AG09309 (cell line): Measurements from ENCODE around the gene UBE2D2.

Experiments used
- DNase-seq: peaks from one replicate; pipeline ENCODE4 v3.0.0-alpha.2; 2010; ENCODE audit warnings: low read depth
- H3K4me3 ChIP-seq: 2 replicates; pipeline ENCODE4 v1.5.1; 2011; ENCODE audit warnings: mild to moderate bottlenecking, low read depth, low read length, moderate library complexity; ENCODE audit not compliant: control insufficient read depth
- TF ChIP-seq, protein P1 (sequence below): IDR thresholded peaks from 2 replicates; pipeline ENCODE4 v1.5.1; 2011; ENCODE audit warnings: mild to moderate bottlenecking, low read depth, low read length, inconsistent platforms; ENCODE audit not compliant: insufficient read depth, control insufficient read depth; ENCODE audit errors: missing control alignments

The UBE2D2 gene

DNA sequence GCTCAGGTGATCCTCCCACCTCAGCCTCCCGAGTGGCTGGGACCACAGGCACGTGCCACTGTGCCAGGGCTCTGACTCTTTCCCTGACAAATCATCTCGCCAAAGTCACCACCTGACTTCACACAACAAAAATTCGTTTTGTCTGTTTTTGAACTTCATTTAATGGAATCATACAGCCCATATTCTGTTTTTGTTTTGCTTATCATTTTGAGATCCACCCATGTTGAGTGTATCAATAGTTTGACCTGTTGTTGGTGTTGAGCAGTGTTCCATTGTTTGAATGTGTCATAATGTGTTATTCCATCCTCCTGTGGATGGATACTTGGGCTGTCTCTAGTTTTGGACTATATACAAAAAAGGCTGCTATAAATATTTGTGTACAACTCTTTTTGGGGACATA, 6.9 kb upstream of the UBE2D2 start:
- DNase-seq = no peak
- TF ChIP-seq, protein P1, sequence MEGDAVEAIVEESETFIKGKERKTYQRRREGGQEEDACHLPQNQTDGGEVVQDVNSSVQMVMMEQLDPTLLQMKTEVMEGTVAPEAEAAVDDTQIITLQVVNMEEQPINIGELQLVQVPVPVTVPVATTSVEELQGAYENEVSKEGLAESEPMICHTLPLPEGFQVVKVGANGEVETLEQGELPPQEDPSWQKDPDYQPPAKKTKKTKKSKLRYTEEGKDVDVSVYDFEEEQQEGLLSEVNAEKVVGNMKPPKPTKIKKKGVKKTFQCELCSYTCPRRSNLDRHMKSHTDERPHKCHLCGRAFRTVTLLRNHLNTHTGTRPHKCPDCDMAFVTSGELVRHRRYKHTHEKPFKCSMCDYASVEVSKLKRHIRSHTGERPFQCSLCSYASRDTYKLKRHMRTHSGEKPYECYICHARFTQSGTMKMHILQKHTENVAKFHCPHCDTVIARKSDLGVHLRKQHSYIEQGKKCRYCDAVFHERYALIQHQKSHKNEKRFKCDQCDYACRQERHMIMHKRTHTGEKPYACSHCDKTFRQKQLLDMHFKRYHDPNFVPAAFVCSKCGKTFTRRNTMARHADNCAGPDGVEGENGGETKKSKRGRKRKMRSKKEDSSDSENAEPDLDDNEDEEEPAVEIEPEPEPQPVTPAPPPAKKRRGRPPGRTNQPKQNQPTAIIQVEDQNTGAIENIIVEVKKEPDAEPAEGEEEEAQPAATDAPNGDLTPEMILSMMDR = no peak
- no peak overlapping the region for H3K4me3 ChIP-seq

DNA sequence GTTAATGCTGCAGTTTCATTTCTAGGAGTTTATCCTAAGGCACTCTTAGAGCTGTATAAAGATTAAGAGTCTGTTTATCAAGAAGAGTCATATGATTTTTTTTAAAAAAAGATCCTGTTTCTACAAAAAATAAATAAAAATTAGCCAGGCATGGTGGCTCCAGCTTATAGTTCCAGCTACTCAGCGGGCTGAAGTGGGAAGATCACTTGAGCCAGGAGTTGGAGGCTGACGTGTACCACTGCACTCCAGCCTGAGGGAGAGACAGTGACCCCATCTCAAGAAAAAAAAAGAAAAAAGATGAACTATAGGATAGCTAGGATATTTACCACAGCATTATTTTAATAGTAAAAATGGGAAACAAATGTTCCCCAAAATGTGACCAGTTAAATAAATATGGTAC, 3.3 kb upstream of the UBE2D2 start:
- H3K4me3 ChIP-seq = no peak overlapping the region
- TF ChIP-seq, protein P1 = no peak

DNA sequence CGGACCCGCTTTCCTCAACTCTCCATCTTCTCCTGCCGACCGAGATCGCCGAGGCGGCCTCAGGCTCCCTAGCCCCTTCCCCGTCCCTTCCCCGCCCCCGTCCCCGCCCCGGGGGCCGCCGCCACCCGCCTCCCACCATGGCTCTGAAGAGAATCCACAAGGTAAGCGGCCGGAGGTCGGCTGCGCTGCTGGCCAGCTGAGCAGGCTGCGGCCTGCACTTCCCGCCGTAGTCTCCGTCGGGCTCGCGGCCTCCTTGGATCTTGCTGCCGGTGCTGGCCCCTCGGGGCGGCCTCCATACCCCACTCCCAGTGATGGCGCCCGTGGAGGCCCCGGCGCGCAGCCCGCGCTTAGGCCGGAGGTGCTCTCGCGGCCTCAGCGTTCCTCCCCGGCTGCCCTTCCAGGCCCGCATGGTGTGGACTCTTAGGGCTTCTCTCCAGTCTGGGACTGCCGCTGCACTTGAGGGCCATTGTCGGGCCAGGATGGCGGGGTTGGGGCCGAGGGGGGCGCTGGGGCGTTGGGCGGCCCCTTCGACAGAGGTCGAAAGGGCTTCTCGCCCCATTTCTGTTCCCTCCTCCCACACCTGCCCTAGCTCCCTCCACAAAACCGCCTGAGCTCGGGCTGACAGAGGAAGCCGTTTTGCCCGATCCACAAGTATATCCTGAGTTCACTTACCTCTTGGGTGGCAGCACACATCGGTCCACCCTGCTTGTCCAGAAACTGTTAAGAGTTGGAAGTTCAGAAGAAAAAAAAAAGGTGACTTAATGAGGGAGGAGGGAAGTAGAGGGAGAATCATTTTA, 714 bp downstream of the UBE2D2 start:
- peak overlapping the region; percentile 93 for H3K4me3 ChIP-seq
- no peak for DNase-seq
- TF ChIP-seq, protein P1 = no peak

More for the DNA sequence above, 3.3 kb upstream of the UBE2D2 start:
- DNase-seq = no peak

DNA sequence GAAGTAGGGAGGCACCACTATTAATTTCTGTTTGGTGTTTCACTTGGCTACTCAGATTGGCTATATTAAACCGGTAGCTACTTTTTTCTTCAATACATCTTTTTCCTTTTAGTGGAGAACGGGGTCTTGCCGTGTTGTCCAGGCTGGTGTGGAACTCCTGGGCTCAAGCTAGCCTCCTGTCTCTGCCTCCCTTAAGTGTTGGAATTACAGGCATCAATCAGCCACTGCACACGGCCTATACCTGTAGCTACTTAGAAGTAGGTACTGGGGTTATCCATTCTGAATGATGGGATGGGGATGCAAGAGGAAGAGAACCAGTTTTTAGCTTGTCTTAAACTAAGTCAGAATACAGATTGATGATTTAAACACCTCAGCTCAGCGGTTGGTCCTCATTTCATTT, 1.7 kb downstream of the UBE2D2 start:
- no peak for DNase-seq
- H3K4me3 ChIP-seq = peak overlapping the region; percentile 93
- TF ChIP-seq, protein P1 = no peak

DNA sequence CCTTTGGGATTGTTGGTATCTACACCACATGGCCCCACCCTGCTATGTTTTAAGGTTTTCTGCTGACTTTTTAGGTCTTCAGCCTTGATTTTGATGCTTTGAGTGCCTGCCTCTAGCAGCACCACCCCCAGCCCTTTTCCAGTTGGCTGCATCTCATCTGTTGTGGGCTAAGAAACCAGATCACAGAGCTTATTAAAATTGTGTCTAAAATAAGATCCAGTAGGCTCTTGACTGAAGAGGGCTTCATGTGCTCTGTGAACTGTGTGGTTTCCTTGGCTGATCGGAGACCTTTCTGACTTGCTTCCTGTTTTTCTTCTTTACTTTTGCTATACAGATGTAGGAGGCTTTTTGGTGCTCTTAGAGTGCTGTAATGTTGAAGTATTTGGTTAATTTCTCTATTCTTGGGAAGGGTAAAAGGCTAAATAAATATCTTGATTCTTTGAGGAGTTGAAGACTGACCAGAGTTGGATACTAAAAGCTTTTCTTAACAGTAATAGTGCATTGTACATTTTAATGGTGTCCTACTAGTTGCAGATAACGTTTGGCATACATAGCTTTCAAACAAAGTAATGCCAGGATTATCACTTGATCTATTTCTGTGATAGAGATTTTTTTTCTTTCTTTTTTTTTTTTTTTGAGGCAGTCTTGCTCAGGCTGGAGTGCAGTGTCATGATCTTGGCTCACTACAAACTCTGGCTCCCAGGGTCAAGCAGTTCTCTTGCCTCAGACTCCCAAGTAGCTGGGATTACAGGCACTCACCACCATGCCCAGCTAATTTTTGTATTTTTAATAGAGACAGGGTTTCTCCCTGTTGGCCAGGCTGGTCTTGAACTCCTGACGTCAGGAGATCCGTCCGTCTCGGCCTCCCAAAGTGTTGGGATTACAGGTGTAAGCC, 4.5 kb downstream of the UBE2D2 start:
- H3K4me3 ChIP-seq = no peak overlapping the region
- TF ChIP-seq, protein P1 = no peak
- no peak for DNase-seq

DNA sequence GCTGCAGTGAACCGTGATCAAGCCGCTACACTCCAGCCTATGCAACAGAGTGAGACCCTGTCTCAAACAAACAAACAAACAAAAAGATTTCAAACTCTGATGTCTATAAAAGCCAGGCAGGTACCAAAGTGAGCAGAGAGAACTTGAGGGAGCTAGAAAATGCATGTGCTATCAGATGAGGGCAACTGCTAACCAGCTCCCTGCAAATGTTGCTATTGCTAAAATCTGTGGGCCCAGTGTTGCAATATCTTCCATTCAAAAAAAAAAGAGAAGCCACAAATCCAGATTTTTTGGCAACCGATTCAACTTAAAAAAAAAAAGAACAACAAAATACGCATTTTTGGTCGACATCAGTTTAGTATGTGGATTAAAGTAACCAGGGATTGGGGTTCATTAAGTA, 5.5 kb downstream of the UBE2D2 start:
- no peak for DNase-seq
- TF ChIP-seq, protein P1 = no peak
- H3K4me3 ChIP-seq = no peak overlapping the region
